ENCODE measurements around the gene DMAP1.

The DMAP1 gene

DNA sequence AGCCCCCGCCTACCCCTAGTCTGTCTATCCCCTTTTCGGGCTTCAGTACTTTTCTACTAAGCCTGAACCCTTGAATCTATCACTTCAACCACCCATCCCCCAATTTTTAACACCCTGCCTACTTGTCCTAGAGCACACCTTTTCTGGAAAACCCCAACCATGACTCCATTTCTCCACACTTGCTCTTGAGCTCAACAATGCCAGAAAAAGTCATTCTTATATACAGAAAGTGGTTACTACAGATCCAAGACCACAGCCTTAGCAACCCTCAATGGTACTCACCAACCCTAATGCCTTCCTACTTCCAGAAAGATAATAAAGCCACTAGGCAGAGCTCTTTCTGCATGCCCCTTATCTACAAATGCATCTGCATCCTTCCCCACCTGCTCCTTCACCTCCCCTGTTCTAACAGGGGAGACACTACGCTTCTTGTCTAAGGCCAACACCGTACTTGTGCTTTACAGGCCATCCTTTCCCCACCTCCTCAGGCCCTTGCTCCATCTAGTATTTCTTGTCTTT lies 41.2 kb downstream of the DMAP1 start:
- no peak overlapping the region for H3K27ac ChIP-seq (ENCODE audit: extremely low read depth, low read depth, low read length)
- CTCF ChIA-PET = no interaction called here
- H3K9me3 ChIP-seq (ENCODE audit: control insufficient read depth, insufficient read depth, low read depth, low read length) = no peaks in the 10 kb centered on the region
- peaks cover 0 to 31% of the 10 kb centered on the region in 2 experiments; a peak in 1 of 3 replicates for H3K36me3 ChIP-seq (ENCODE audit: control insufficient read depth in 2 of 2, insufficient read depth in 1 of 2, low read length in 2 of 2)
- TF ChIP-seq, protein P1, sequence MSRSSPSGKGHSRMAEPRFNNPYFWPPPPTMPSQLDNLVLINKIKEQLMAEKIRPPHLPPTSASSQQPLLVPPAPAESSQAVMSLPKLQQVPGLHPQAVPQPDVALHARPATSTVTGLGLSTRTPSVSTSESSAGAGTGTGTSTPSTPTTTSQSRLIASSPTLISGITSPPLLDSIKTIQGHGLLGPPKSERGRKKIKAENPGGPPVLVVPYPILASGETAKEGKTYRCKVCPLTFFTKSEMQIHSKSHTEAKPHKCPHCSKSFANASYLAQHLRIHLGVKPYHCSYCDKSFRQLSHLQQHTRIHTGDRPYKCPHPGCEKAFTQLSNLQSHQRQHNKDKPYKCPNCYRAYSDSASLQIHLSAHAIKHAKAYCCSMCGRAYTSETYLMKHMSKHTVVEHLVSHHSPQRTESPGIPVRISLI (tag by site-specific recombination; IDR thresholded peaks at IDR 0.05) = no peak
- POLR2A ChIA-PET = no interaction called here
- no peaks in the 10 kb centered on the region for H3K4me1 ChIP-seq (ENCODE audit: control insufficient read depth, insufficient read depth, low read length)
- H3K4me3 ChIP-seq (ENCODE audit: low read depth, low read length) = no peak overlapping the region

DNA sequence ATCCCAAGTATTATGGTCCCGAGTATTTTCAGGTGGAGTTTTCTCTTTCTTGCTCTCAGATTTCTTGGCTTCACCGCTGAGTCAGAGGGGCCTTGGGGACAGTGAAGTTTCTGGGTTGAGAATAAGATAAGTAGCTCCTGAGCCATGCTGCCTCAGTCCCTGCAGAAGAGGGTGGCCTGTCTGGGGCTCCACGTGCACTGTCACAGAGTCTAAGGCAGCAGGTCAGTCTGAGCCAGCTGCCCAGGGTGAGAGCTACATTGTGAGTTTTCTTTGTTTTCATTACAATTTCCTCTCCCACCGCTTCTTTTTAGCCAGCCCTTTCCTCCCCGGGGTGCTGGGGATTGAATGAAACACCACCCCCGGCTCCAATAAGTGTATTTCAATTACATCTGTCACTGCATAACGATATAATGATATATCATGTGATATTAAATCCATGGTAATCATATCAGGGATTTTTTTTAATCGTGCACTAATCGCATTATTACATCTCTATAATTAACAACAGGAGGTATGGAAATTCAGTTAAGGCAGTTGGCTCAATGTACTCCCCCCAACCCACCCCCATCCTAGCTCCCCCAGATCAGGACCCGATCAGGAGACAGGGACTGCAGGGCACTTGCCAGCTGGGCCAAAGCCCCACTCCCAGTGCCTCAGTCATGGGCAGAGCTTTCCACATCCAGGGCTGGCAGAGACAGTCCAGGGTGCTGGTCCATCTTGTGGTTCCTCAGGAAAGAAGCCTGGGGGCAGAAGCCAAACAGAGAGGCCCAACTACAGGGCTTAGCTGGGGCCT lies 43.7 kb downstream of the DMAP1 start:
- H3K4me3 ChIP-seq (ENCODE audit: low read depth, low read length) = no peak overlapping the region
- POLR2A ChIA-PET = no interaction called here
- H3K27ac ChIP-seq (ENCODE audit: extremely low read depth, low read depth, low read length) = no peak overlapping the region
- no peaks in the 10 kb centered on the region for H3K4me1 ChIP-seq (ENCODE audit: control insufficient read depth, insufficient read depth, low read length)
- H3K9me3 ChIP-seq (ENCODE audit: control insufficient read depth, insufficient read depth, low read depth, low read length) = no peaks in the 10 kb centered on the region
- CTCF ChIA-PET = no interaction called here
- 0 out of 2 replicates have a peak, but pooled peaks have one; percentile 22 for TF ChIP-seq ZIC2 (tag by site-specific recombination; IDR thresholded peaks at IDR 0.05)
- no peak for TF ChIP-seq ZNF214 (tag by site-specific recombination; IDR thresholded peaks at IDR 0.05; ENCODE audit: borderline replicate concordance)
- peaks cover 0 to 24% of the 10 kb centered on the region in 2 experiments; a peak in 1 of 3 replicates for H3K36me3 ChIP-seq (ENCODE audit: control insufficient read depth in 2 of 2, insufficient read depth in 1 of 2, low read length in 2 of 2)

DNA sequence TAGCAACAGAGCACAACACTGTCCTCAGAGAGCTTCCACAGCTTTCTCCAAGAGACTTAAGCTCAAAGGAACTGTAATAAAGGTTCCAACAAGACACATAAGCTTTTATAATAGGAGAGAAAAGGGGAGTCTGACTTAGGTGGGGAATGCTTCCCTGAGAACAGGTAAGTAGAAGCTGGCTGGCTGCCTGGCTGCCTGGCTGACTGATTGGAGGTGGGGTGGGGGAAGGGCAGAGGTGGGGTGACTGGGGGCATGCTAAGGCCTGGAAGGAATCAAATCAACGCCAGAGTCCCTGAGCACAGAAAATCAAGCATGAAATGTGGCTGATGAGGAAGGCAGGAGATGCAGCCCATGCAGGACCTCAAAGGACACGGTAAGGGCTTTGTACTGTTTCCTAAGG lies 45.8 kb downstream of the DMAP1 start:
- peaks cover 0 to 24% of the 10 kb centered on the region in 2 experiments; a peak in 1 of 3 replicates for H3K36me3 ChIP-seq (ENCODE audit: control insufficient read depth in 2 of 2, insufficient read depth in 1 of 2, low read length in 2 of 2)
- H3K4me3 ChIP-seq (ENCODE audit: low read depth, low read length) = no peak overlapping the region
- POLR2A ChIA-PET = no interaction called here
- no peaks in the 10 kb centered on the region for H3K4me1 ChIP-seq (ENCODE audit: control insufficient read depth, insufficient read depth, low read length)
- no peak for TF ChIP-seq ZNF391 (tag by site-specific recombination; IDR thresholded peaks at IDR 0.05; ENCODE audit: borderline replicate concordance, low read depth)
- TF ChIP-seq, protein P2, sequence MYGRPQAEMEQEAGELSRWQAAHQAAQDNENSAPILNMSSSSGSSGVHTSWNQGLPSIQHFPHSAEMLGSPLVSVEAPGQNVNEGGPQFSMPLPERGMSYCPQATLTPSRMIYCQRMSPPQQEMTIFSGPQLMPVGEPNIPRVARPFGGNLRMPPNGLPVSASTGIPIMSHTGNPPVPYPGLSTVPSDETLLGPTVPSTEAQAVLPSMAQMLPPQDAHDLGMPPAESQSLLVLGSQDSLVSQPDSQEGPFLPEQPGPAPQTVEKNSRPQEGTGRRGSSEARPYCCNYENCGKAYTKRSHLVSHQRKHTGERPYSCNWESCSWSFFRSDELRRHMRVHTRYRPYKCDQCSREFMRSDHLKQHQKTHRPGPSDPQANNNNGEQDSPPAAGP (tag by site-specific recombination; IDR thresholded peaks at IDR 0.05) = no peak
- no peak for TF ChIP-seq ZNF624 (tag by site-specific recombination; IDR thresholded peaks at IDR 0.05)
- TF ChIP-seq IKZF3 (tag by site-specific recombination; IDR thresholded peaks at IDR 0.05) = no peak
- no peak for TF ChIP-seq ZNF19 (tag by site-specific recombination; IDR thresholded peaks at IDR 0.05; ENCODE audit: low read depth)
- H3K9me3 ChIP-seq (ENCODE audit: control insufficient read depth, insufficient read depth, low read depth, low read length) = no peaks in the 10 kb centered on the region
- CTCF ChIA-PET = no interaction called here
- H3K27ac ChIP-seq (ENCODE audit: extremely low read depth, low read depth, low read length) = no peak overlapping the region

DNA sequence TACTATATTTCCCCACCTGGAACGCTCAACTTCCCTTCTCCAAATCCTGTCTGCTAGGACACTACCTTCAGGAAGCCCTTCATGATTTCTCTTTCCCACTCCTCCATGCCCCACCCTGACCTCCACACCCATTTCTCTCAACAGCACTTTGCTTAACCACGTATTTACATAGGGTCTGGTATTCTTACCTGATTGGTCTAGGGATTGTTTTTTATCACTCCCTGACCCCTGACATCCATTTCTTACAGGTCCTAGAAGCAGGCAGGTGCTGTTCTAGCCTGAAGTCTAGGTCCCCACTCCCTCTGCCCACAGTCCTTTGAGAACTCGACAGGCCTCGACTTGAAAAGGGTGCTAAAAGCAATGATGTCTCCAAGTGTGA lies 47.5 kb downstream of the DMAP1 start:
- Histone ChIP-seq H3K4me3 (ENCODE audit: low read depth, low read length) (no peak overlapping the region), H3K4me1 (ENCODE audit: control insufficient read depth, insufficient read depth, low read length) (no peaks in the 10 kb centered on the region), H3K36me3 (ENCODE audit: control insufficient read depth in 2 of 2, insufficient read depth in 1 of 2, low read length in 2 of 2) (peaks cover 0 to 25% of the 10 kb centered on the region in 2 experiments; a peak in 1 of 3 replicates), H3K9me3 (ENCODE audit: control insufficient read depth, insufficient read depth, low read depth, low read length) (no peaks in the 10 kb centered on the region), H3K27ac (ENCODE audit: extremely low read depth, low read depth, low read length) (no peak overlapping the region)
- ChIA-PET CTCF (interaction anchor here (0.9 kb wide), 1 partner anchor 348 kb away, joined by 3 read pairs; no protein-coding TSS in a partner anchor), POLR2A (no interaction called here)
- TF ChIP-seq ZNF341 (tag by site-specific recombination; IDR thresholded peaks at IDR 0.05; ENCODE audit: low read depth) (peak; percentile 42), KLF1 (tag by site-specific recombination; IDR thresholded peaks at IDR 0.05) (peak; percentile 90)
- TF ChIP-seq, protein P3, sequence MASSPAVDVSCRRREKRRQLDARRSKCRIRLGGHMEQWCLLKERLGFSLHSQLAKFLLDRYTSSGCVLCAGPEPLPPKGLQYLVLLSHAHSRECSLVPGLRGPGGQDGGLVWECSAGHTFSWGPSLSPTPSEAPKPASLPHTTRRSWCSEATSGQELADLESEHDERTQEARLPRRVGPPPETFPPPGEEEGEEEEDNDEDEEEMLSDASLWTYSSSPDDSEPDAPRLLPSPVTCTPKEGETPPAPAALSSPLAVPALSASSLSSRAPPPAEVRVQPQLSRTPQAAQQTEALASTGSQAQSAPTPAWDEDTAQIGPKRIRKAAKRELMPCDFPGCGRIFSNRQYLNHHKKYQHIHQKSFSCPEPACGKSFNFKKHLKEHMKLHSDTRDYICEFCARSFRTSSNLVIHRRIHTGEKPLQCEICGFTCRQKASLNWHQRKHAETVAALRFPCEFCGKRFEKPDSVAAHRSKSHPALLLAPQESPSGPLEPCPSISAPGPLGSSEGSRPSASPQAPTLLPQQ (tag by site-specific recombination; IDR thresholded peaks at IDR 0.05) = no peak
- TF ChIP-seq, protein P4, sequence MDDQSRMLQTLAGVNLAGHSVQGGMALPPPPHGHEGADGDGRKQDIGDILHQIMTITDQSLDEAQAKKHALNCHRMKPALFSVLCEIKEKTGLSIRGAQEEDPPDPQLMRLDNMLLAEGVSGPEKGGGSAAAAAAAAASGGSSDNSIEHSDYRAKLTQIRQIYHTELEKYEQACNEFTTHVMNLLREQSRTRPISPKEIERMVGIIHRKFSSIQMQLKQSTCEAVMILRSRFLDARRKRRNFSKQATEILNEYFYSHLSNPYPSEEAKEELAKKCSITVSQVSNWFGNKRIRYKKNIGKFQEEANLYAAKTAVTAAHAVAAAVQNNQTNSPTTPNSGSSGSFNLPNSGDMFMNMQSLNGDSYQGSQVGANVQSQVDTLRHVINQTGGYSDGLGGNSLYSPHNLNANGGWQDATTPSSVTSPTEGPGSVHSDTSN (CRISPR knock-in tag; IDR thresholded peaks at IDR 0.05) = no peak

Measured in HEK293 (cell line).